ENCODE results near the gene OR2T1. TPM values are rescaled to one million over a fixed set of nuclear protein-coding genes. Genes with fewer than 3 reads are reported as not detected.

OR2T1 gene
- total and polyA plus RNA-seq, 2 of the 13 experiments (the other 11 are each of a cell fraction or from before 2014, with no cell fraction given): not detected

- Histone ChIP-seq H3K4me3 (replicated peaks in 1 of 3; ENCODE audit: insufficient read depth in 1 of 3, low read depth in 2 of 3, low read length in 3 of 3) (no peak overlapping the region), H4K20me1 (ENCODE audit: insufficient read depth, low read length) (no peaks in the 10 kb centered on the region), H2AFZ (ENCODE audit: low read length) (no peak overlapping the region), H3K4me2 (ENCODE audit: low read depth, low read length) (no peak overlapping the region), H3K79me2 (ENCODE audit: insufficient read depth, low read length) (no peaks in the 10 kb centered on the region), H3K27me3 (ENCODE audit: control insufficient read depth in 1 of 2, insufficient read depth in 2 of 2, low read length in 2 of 2) (no peaks in the 10 kb centered on the region), H3K4me1 (ENCODE audit: insufficient read depth, low read length) (no peaks in the 10 kb centered on the region), H3K27ac (ENCODE audit: extremely low read length, insufficient read depth, low read length) (no peak overlapping the region), H3K9ac (ENCODE audit: insufficient read depth, low read depth, low read length) (no peak overlapping the region), H3K36me3 (replicated peaks in 1 of 2; ENCODE audit: control insufficient read depth in 1 of 2, insufficient read depth in 2 of 2, low read length in 2 of 2) (no peaks in the 10 kb centered on the region), H3K9me3 (ENCODE audit: low read length) (peaks cover 12% of the 10 kb centered on the region)
- no TSS peak for BruUV-seq (replicated peaks)
- no peak for FAIRE-seq
- intact Hi-C loops (cut with micrococcal nuclease; ENCODE audit: unreplicated experiment) (no loop called here), in situ Hi-C loops (cut with HindIII; ENCODE audit: extremely low pct_ligation_motif_present, low pct_unique_long_range_greater_than_20kb) (no loop called here)
- no peak for ATAC-seq
- CTCF ChIA-PET (ENCODE audit: low intra/inter-chr PET ratio, low total read pairs): no interaction called here
- WGBS (ENCODE audit: low lambda C conversion rate): under 1% methylated on average over 3 of the region's 3 CpGs
- POLR2A ChIA-PET: no interaction called here
- TF ChIP-seq NR1H2 (CRISPR knock-in tag; IDR thresholded peaks at IDR 0.05; ENCODE audit: borderline replicate concordance, low read depth): no peak
- no peak for DNase-seq (ENCODE audit: low spot score)
These were observed 22.0 kb upstream of the OR2T1 start for GRCh38 chr1:248380854-248381253.

- Histone ChIP-seq H2AFZ (ENCODE audit: low read length) (no peak overlapping the region), H3K27ac (ENCODE audit: extremely low read length, insufficient read depth, low read length) (no peak overlapping the region), H3K4me2 (ENCODE audit: low read depth, low read length) (no peak overlapping the region), H4K20me1 (ENCODE audit: insufficient read depth, low read length) (no peaks in the 10 kb centered on the region), H3K79me2 (ENCODE audit: insufficient read depth, low read length) (no peaks in the 10 kb centered on the region), H3K4me3 (replicated peaks in 1 of 3; ENCODE audit: insufficient read depth in 1 of 3, low read depth in 2 of 3, low read length in 3 of 3) (no peak overlapping the region), H3K36me3 (replicated peaks in 1 of 2; ENCODE audit: control insufficient read depth in 1 of 2, insufficient read depth in 2 of 2, low read length in 2 of 2) (no peaks in the 10 kb centered on the region), H3K9me3 (ENCODE audit: low read length) (peaks cover 42% of the 10 kb centered on the region; the same call in 1 of the 2 replicates), H3K9ac (ENCODE audit: insufficient read depth, low read depth, low read length) (no peak overlapping the region), H3K27me3 (ENCODE audit: control insufficient read depth in 1 of 2, insufficient read depth in 2 of 2, low read length in 2 of 2) (no peaks in the 10 kb centered on the region), H3K4me1 (ENCODE audit: insufficient read depth, low read length) (no peaks in the 10 kb centered on the region)
- WGBS (ENCODE audit: low lambda C conversion rate): 0% methylated on average over 2 of the region's 2 CpGs
- FAIRE-seq (no peak), DNase-seq (ENCODE audit: low spot score) (no peak), ATAC-seq (no peak)
- CTCF ChIA-PET (ENCODE audit: low intra/inter-chr PET ratio, low total read pairs): no interaction called here
- POLR2A ChIA-PET: no interaction called here
- in situ Hi-C loops (cut with HindIII; ENCODE audit: extremely low pct_ligation_motif_present, low pct_unique_long_range_greater_than_20kb): no loop called here
- intact Hi-C loops (cut with micrococcal nuclease; ENCODE audit: unreplicated experiment): no loop called here
- BruUV-seq (replicated peaks): no TSS peak
- TF ChIP-seq DDIT3 (CRISPR knock-in tag; IDR thresholded peaks at IDR 0.05) (no peak), RCOR2 (CRISPR knock-in tag; IDR thresholded peaks at IDR 0.05) (no peak), FOSL1 (CRISPR knock-in tag; IDR thresholded peaks at IDR 0.05; ENCODE audit: borderline replicate concordance) (no peak), ZNF766 (CRISPR knock-in tag; IDR thresholded peaks at IDR 0.05; ENCODE audit: borderline replicate concordance) (no peak), ZNF282 (IDR thresholded peaks at IDR 0.05; ENCODE audit: partially characterized antibody) (no peak), LBX2 (CRISPR knock-in tag; IDR thresholded peaks at IDR 0.05; ENCODE audit: borderline replicate concordance) (no peak), SKIL (CRISPR knock-in tag; IDR thresholded peaks at IDR 0.05; ENCODE audit: borderline replicate concordance) (no peak), PRDM4 (CRISPR knock-in tag; IDR thresholded peaks at IDR 0.05; ENCODE audit: borderline replicate concordance) (no peak), FOXO4 (CRISPR knock-in tag; conservative IDR thresholded peaks at IDR 0.05) (no peak)
These were observed 14.4 kb upstream of the OR2T1 start for GRCh38 chr1:248388426-248388825.
